B cell (primary cell): ENCODE data around the gene MPDU1. TPM values are rescaled to one million over a fixed set of nuclear protein-coding genes. Genes with fewer than 3 reads are reported as not detected.

Source experiments
- ATAC-seq: fragments of 200-7000 bp; cut with Tn5 transposase; one replicate; pipeline ENCODE4 v1.10.0; 2021; ENCODE audit warnings: low read depth, mild to moderate bottlenecking, moderate number of reproducible peaks, moderate library complexity
- CTCF ChIA-PET: fragments of 350-600 bp; sonication (Branson Sonifier 250); formaldehyde crosslinking; loops from one replicate; lab custom pipeline; 2021; ENCODE audit warnings: antibody characterized with exemption, inconsistent platforms; lab: Charles Lee
- POLR2A ChIA-PET: fragments of 350-600 bp; sonication (Branson Sonifier 250); formaldehyde crosslinking; loops from one replicate; lab custom pipeline; 2021; ENCODE audit warnings: antibody characterized with exemption; lab: Charles Lee
- DNase-seq: peaks from one replicate; pipeline ENCODE4 v3.0.0; 2013
- H2AFZ ChIP-seq: 2 replicates; pipeline ENCODE4 v1.6.1; 2012; ENCODE audit warnings: mild to moderate bottlenecking, low read depth, low read length; ENCODE audit not compliant: insufficient read depth, poor library complexity, severe bottlenecking
- H3K27ac ChIP-seq, 2 donors: 1 replicate in 1 of 2; 2 replicates in 1 of 2; pipeline ENCODE4 v1.5.1; 2012 to 2013; ENCODE audit warnings: low read length in 2 of 2, mild to moderate bottlenecking in 2 of 2, moderate library complexity in 1 of 2
- H3K27me3 ChIP-seq, 4 experiments: fragments of 200-600 bp in 1 of 4; sonication (generic) in 1 of 4; replicated peaks in 1 of 4; 1 replicate in 2 of 4; 2 replicates in 2 of 4; pipeline versions ENCODE4 v1.6.1 to v1.7.0; 2013 to 2016; ENCODE audit warnings: low read length in 3 of 4, mild to moderate bottlenecking in 2 of 4, mixed read lengths in 1 of 4, moderate library complexity in 1 of 4; ENCODE audit not compliant: insufficient read depth in 4 of 4, control insufficient read depth in 3 of 4; ENCODE audit errors: control extremely low read depth in 1 of 4
- H3K36me3 ChIP-seq, 2 experiments: replicated peaks in 1 of 2; 1 replicate in 1 of 2; 2 replicates in 1 of 2; pipeline versions ENCODE4 v1.6.1 to v1.7.1; 2013; ENCODE audit warnings: low read length in 1 of 2; ENCODE audit not compliant: insufficient read depth in 2 of 2, control insufficient read depth in 1 of 2; ENCODE audit errors: control extremely low read depth in 1 of 2, extremely low read depth in 1 of 2
- H3K4me1 ChIP-seq, 2 donors: fragments of 200-600 bp in 1 of 2; sonication (generic) in 1 of 2; 1 replicate in 1 of 2; 2 replicates in 1 of 2; pipeline versions ENCODE4 v1.5.1 to v1.6.1; 2013 to 2017; ENCODE audit warnings: low read length in 2 of 2; ENCODE audit not compliant: control insufficient read depth in 2 of 2, insufficient read depth in 2 of 2
- H3K4me2 ChIP-seq: replicated peaks from 2 replicates; pipeline ENCODE3; 2012; ENCODE audit warnings: mild to moderate bottlenecking, low read depth, low read length; ENCODE audit not compliant: poor library complexity, severe bottlenecking
- H3K4me3 ChIP-seq, 5 experiments: fragments of 200-600 bp in 1 of 5; sonication (generic) in 1 of 5; 1 replicate in 3 of 5; 2 replicates in 2 of 5; pipeline versions ENCODE4 v1.5.1 to v1.7.0; 2011 to 2016; ENCODE audit warnings: low read length in 4 of 5, mild to moderate bottlenecking in 4 of 5, low read depth in 2 of 5, control low read depth in 1 of 5, moderate library complexity in 1 of 5; ENCODE audit not compliant: insufficient read depth in 1 of 5; ENCODE audit errors: control extremely low read depth in 1 of 5, extremely low read depth in 1 of 5
- H3K79me2 ChIP-seq: fragments of 200-600 bp; sonication (generic); one replicate; pipeline ENCODE4 v1.6.0; 2016; ENCODE audit warnings: low read length; ENCODE audit not compliant: control insufficient read depth, insufficient read depth
- H3K9ac ChIP-seq: fragments of 200-600 bp; sonication (generic); 2 replicates; pipeline ENCODE4 v1.6.1; 2017; ENCODE audit warnings: mild to moderate bottlenecking, low read length, moderate library complexity
- H3K9me3 ChIP-seq, 3 donors: one replicate each; pipeline versions ENCODE4 v1.6.1 to v1.7.1; 2013; ENCODE audit warnings: low read length in 2 of 3; ENCODE audit not compliant: control insufficient read depth in 2 of 3, insufficient read depth in 1 of 3; ENCODE audit errors: control extremely low read depth in 1 of 3
- H4K20me1 ChIP-seq: 2 replicates; pipeline ENCODE4 v1.6.0; 2012; ENCODE audit warnings: mild to moderate bottlenecking, low read length; ENCODE audit not compliant: insufficient read depth, control insufficient read depth, poor library complexity, severe bottlenecking
- H3K27ac Mint-ChIP-seq: one replicate; pipeline ENCODE4 v1.8.0; 2021; ENCODE audit warnings: mixed read lengths
- H3K27me3 Mint-ChIP-seq: one replicate; pipeline ENCODE4 v1.8.0; 2021; ENCODE audit warnings: mixed read lengths
- H3K4me1 Mint-ChIP-seq: one replicate; pipeline ENCODE4 v1.8.0; 2021; ENCODE audit warnings: mixed read lengths
- H3K4me3 Mint-ChIP-seq: one replicate; pipeline ENCODE4 v1.8.0; 2021; ENCODE audit warnings: mixed read lengths
- H3K9me3 Mint-ChIP-seq: one replicate; pipeline ENCODE4 v1.8.0; 2022; ENCODE audit warnings: mixed read lengths; ENCODE audit not compliant: insufficient read depth
- CTCF ChIP-seq: fragments of 200-600 bp; IDR thresholded peaks from one replicate; pipeline ENCODE4 v1.8.0; 2022; ENCODE audit warnings: antibody characterized with exemption, mild to moderate bottlenecking
- EZH2 ChIP-seq: IDR thresholded peaks from 2 replicates; pipeline ENCODE4 v1.6.1; 2012; ENCODE audit warnings: borderline replicate concordance, low read depth, mild to moderate bottlenecking, moderate library complexity, low read length; ENCODE audit not compliant: insufficient read depth, poor library complexity, severe bottlenecking
- WGBS: methylation state at CpG from one replicate; pipeline ENCODE4 v1.1.5; 2013; ENCODE audit warnings: missing lambda C conversion rate; ENCODE audit not compliant: insufficient coverage; 5-methylcytosine and 5-hydroxymethylcytosine counted together
- intact Hi-C: fragments of 100-400 bp; cut with micrococcal nuclease; formaldehyde crosslinking; loops from one replicate; pipeline ENCODE4 v1.10.0; 2022
- polyA plus RNA-seq: library from polyadenylated mRNA; depleted of rRNA; stranded (reverse); fragments of >200 nt; gene quantifications from 2 replicates; pipeline ENCODE4 v1.2.3, GENCODE V29; 2012
- total RNA-seq, 2 donors: library from RNA; stranded (reverse); fragments of 120-200 nt in 1 of 2; gene quantifications; 1 replicate in 1 of 2; 2 replicates in 1 of 2; pipeline versions ENCODE4 v1.2.3 to v1.2.4, GENCODE V29; 2013 to 2022

MPDU1 gene
- total and polyA plus RNA-seq, 2 donors (not counting 1 experiment from before 2014, with no cell fraction given), result 31.7 to 51.5 TPM

GRCh38 chr17:7574176-7574953 is 9.3 kb upstream of the MPDU1 start:
- ChIA-PET POLR2A (interaction anchor here (0.6 to 2.4 kb wide), 12 partner anchors 8 to 551 kb away, joined by 3 to 15 read pairs (median 5); partner anchors contain the start of genes FXR2, MPDU1, POLR2A and SAT2), CTCF (interaction anchor here (1.0 to 4.9 kb wide), 8 partner anchors 9 to 278 kb away, joined by 3 to 21 read pairs (median 8); partner anchors contain the start of genes MPDU1, SENP3 and SOX15)
- 55% methylated on average over 8 of the region's 15 CpGs for WGBS
- Mint-ChIP-seq H3K27me3 (no peaks in the 10 kb centered on the region), H3K4me3 (peak overlapping the region; percentile 94), H3K27ac (peak overlapping the region; percentile 99), H3K4me1 (peaks cover 67% of the 10 kb centered on the region), H3K9me3 (no peaks in the 10 kb centered on the region)
- Histone ChIP-seq H3K4me3 (peak overlapping the region; percentile 61 to 98 (median 93)), H3K4me2 (peak overlapping the region; percentile 89), H3K27me3 (no peaks in the 10 kb centered on the region), H2AFZ (no peak overlapping the region), H4K20me1 (peaks cover 61% of the 10 kb centered on the region), H3K36me3 (peaks cover 24 to 74% of the 10 kb centered on the region in 2 experiments), H3K9me3 (no peaks in the 10 kb centered on the region), H3K27ac (peak overlapping the region; percentile 85 to 94), H3K9ac (peak overlapping the region; percentile 98), H3K79me2 (peaks cover 40% of the 10 kb centered on the region), H3K4me1 (peaks cover 30 to 42% of the 10 kb centered on the region in 2 donors)
- TF ChIP-seq CTCF (no peak), EZH2 (no peak)
- DNase-seq, result no peak
- no peak for ATAC-seq
- intact Hi-C loops, result loop anchor here (5.0 to 10.0 kb wide), 3 partner anchors 172 to 560 kb away; partner anchors contain the start of genes CYB5D1, NAA38, RNASEK and TMEM256
